D721Med (cell line): Measurements from ENCODE around the gene EFNA5.
A peak's percentile ranks its signal among the peaks of the same experiment; 100 is the strongest.

ENCODE experiments used
- DNase-seq: peaks from one replicate; pipeline ENCODE4 v3.0.0; 2011; ENCODE audit warnings: low spot score; ENCODE audit not compliant: insufficient read length
- FAIRE-seq: peaks from 2 replicates; lab custom pipeline; 2011; peaks lifted over from hg19 to GRCh38; lab: Jason Lieb, UNC
- TF ChIP-seq, protein P1 (sequence below): IDR thresholded peaks from 2 replicates; pipeline ENCODE4 v1.5.1; 2012; ENCODE audit warnings: mild to moderate bottlenecking, control low read depth; ENCODE audit not compliant: insufficient read depth; ENCODE audit errors: missing control alignments

Gene EFNA5

DNA sequence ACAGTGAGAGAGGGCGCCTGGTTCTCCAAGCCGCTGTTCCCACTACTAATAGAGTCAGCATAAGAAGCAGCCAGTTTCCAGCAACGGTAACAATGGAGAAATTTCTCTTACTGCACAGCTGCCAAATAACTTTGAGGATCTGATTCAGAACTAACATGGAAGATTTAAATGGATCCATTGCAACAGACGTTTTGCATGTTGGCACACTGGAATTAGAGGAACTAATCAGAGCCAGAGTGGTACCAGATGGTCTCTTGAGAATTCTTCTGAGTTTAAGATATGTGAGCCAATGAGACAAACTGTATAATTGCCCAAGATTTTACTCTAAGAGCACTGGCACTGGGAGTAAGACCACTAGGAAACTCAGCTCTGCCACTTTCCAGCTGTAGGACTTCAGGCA, 186.5 kb downstream of the EFNA5 start:
- peak; percentile 61 for FAIRE-seq
- TF ChIP-seq, protein P1, sequence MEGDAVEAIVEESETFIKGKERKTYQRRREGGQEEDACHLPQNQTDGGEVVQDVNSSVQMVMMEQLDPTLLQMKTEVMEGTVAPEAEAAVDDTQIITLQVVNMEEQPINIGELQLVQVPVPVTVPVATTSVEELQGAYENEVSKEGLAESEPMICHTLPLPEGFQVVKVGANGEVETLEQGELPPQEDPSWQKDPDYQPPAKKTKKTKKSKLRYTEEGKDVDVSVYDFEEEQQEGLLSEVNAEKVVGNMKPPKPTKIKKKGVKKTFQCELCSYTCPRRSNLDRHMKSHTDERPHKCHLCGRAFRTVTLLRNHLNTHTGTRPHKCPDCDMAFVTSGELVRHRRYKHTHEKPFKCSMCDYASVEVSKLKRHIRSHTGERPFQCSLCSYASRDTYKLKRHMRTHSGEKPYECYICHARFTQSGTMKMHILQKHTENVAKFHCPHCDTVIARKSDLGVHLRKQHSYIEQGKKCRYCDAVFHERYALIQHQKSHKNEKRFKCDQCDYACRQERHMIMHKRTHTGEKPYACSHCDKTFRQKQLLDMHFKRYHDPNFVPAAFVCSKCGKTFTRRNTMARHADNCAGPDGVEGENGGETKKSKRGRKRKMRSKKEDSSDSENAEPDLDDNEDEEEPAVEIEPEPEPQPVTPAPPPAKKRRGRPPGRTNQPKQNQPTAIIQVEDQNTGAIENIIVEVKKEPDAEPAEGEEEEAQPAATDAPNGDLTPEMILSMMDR, result no peak
- DNase-seq, result no peak

DNA sequence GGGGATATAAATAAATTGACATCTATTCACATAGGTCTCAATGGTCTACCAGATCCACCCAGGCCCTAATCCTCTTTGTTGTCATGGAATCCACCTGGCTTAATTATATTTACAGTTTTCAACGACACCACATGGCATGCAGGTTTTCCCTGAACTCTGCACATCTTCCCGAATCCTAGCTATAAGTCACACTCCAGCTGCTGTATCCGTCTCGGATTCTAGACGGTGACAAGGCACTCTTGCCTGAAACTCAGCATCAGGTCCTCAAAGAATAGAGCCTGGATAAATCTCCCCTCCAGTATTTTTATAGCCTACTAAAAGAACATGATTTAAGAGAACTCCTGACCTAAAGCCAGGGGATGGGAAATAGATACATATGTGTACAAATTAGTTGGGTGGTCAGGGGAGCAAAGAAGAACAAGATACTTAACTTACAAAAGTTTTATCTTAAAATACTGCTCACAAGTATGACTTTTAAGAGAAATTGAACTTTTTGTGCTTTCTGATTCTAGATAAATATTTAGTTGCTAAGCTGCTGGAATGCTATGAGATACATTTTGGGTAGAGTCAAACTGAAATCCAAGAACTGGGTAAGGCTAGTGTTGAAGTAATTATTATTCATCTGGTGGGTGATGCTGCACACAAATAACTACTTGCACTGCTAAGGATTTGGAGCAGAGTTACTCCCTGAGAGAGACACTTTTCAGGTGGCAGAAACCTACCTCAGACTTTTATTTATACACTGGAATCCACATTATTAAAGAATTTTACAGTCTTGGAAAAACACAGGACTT, 187.3 kb downstream of the EFNA5 start:
- TF ChIP-seq, protein P1, result no peak
- peak; percentile 96 for FAIRE-seq
- peak; percentile 17 for DNase-seq

DNA sequence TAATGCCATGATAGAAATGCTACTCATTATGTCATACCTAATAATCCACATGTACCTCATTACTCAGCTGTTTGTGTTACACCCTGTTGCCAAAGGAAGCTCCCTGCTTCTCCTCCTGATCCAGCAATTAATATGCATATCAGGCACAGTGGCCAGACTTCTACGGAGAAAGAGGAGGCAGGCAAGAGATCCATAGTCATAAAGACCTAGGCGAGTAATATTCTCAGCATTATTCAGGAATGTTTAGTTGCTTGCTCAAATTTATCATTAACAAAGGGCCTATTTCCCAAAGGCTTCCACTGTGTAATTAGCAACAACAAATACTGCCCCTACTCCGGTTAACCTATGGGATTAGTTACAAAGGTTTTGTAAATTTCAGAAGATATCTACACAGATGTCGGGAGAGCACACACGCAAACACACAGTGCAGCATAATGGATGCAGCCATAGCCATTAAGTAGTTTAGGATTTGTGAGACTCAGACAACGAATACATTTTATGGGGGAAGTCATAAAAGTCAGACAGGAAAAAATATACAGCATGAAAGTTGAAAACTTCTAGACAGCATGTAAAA, 192.6 kb downstream of the EFNA5 start:
- FAIRE-seq (peak; percentile 25), DNase-seq (no peak)
- TF ChIP-seq, protein P1, result no peak

DNA sequence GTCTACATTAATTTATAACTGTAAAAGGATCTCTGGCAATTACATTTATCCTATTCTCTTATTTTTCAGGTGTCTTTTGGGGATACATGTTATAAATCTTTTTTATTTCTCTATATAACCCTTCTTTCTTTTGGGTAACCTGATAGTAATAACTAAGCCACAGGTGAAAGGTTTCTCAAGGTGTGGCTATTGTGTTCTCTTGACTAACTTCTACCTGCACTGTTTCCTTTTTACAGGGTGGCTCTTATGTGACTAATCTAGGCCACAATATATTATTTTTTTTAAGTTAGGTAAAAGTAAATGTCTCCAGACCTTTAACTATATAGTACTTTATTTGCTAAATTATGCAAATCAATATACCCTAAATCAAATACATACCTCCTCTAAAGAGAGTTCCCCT, 193.2 kb downstream of the EFNA5 start:
- FAIRE-seq, result no peak
- DNase-seq, result no peak
- TF ChIP-seq, protein P1, result no peak

DNA sequence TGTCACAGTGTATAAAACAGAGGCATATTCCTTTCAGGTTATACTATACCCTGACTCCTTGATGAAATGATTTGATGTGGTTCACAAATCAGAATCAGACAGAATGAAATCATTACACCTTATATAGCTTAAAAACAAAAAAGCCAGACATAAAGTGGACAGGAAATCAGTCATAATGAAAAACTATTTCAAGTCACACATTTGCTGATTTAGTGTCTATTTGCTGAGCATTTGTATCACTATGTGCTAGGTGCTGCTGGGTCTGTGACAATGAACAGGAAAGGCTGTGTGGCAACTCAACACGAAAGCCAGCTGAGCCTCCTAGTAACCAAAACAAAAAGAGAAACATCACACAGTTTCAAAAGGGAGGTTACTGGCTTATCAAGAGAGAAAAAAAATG, 194.0 kb downstream of the EFNA5 start:
- TF ChIP-seq, protein P1, result no peak
- FAIRE-seq (no peak), DNase-seq (no peak)

DNA sequence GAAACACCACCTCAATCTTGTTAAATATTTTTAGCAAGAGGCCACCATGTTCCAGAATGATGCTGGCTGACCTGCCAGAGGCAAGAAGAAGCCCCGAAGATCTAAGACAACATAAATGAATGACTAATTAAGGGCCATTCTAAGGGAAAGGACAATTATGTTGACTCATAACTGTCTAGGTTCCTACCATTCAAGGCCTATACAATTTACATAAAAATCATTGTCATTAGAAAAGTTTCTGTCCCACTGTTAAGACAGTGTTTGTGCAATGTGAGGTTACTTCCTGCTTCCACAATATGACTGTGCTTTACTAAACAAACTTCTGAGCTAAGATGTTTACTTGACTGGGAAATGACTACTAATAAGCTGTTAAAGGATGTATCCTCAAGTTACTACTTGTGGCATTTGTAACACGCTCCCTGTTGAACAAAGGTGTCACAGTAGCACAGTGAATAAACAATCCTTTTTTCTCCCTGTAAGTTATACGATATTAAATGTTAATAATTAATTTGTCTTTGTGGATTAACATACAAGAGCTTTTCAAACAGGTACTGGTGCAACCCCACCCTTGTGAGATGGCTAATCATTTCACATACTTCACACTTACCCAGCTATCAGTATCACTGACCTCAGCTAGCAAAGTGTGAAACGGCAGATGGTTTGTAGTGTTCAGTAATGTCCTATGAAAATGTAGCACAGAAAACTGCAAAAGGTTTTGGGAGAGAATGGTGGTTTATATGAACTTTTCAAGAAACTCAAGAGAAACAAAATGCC, 195.8 kb downstream of the EFNA5 start:
- no peak for DNase-seq
- TF ChIP-seq, protein P1, result no peak
- FAIRE-seq, result no peak

DNA sequence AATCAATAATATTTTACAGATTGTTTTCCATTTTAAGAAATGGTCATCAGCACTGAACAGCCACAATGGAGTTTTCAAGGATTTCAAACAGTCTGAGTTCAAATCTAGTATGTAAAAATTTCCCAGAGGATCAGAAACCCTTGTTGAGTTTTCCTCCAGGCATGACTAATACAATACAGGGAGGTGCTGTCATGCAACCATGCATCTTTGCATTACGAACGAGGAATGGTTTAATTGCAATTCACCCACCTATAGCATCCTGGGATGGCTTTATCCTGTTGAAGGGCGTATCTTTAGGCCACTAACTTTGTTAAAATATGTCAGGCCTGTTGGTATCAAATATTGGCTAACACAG, 196.4 kb downstream of the EFNA5 start:
- no peak for FAIRE-seq
- no peak for DNase-seq

More for the DNA sequence above, 196.4 kb downstream of the EFNA5 start:
- TF ChIP-seq, protein P1, result no peak
